Measurements from ENCODE around the gene SPNS3.

DNA sequence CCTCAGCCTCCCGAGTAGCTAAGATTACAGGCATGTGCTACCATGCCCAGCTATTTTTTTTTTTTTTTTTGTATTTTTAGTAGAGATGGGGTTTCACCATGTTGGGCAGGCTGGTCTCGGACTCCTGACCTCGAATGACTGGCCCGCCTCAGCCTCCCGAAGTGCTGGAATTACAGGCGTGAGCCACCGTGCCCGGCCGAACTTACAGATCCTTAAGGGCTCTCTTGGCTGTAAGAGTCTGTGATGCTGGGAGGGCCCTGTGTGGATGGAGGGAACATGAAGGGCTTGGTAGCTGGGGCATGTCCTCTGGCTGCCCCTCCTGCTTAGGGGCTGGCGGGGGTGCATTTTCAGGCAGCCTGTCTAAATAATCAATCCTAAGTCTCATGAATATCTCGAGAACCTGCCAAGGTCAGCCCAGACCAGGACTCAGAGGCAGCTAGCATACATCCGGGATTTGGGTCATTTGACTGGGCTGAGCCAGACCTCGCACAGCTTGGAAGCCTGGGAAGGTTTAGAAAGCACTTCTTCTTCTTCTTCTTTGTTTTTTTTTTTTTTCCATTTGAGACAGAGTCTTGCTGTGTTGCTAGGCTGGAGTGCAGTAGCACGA lies 17.1 kb downstream of the SPNS3 start:
- TF ChIP-seq, protein P1, sequence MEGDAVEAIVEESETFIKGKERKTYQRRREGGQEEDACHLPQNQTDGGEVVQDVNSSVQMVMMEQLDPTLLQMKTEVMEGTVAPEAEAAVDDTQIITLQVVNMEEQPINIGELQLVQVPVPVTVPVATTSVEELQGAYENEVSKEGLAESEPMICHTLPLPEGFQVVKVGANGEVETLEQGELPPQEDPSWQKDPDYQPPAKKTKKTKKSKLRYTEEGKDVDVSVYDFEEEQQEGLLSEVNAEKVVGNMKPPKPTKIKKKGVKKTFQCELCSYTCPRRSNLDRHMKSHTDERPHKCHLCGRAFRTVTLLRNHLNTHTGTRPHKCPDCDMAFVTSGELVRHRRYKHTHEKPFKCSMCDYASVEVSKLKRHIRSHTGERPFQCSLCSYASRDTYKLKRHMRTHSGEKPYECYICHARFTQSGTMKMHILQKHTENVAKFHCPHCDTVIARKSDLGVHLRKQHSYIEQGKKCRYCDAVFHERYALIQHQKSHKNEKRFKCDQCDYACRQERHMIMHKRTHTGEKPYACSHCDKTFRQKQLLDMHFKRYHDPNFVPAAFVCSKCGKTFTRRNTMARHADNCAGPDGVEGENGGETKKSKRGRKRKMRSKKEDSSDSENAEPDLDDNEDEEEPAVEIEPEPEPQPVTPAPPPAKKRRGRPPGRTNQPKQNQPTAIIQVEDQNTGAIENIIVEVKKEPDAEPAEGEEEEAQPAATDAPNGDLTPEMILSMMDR (IDR thresholded peaks at IDR 0.05) = no peak
- no peak for TF ChIP-seq EHF (CRISPR knock-in tag; IDR thresholded peaks at IDR 0.05)
- no peak for TF ChIP-seq HOXB5 (CRISPR knock-in tag; IDR thresholded peaks at IDR 0.05)
- TF ChIP-seq EP300 (IDR thresholded peaks at IDR 0.05) = no peak

Data from A549 (cell line).